GM21390 (cell line): Measurements from ENCODE around the gene SLC18A3.

Experiments used
- ATAC-seq: cut with Tn5 transposase; IDR thresholded peaks from one replicate; pipeline ENCODE4 v1.9.1; 2021; ENCODE audit not compliant: unreplicated experiment

Gene SLC18A3

GRCh38 chr10:49610114-49610457, at the start of gene SLC18A3:
Gene SLC18A3 (plus strand): TSS chr10:49610310. CDS start chr10:49610741, 431 bp downstream.
- ATAC-seq = no peak

GRCh38 chr10:49560526-49560925, 49.6 kb upstream of the SLC18A3 start:
- ATAC-seq = no peak

GRCh38 chr10:49562893-49563292, 47.2 kb upstream of the SLC18A3 start:
- ATAC-seq = no peak

GRCh38 chr10:49564461-49565009, 45.6 kb upstream of the SLC18A3 start:
- no peak for ATAC-seq

GRCh38 chr10:49567810-49568209, 42.3 kb upstream of the SLC18A3 start:
- ATAC-seq = peak; percentile 22

GRCh38 chr10:49568235-49568634, 41.9 kb upstream of the SLC18A3 start:
- peak; percentile 68 for ATAC-seq

GRCh38 chr10:49569031-49569631, 41.0 kb upstream of the SLC18A3 start:
- ATAC-seq = no peak

- no peak for ATAC-seq
Measured at GRCh38 chr10:49571388-49571787, 38.7 kb upstream of the SLC18A3 start.

GRCh38 chr10:49572594-49573114, 37.5 kb upstream of the SLC18A3 start:
- no peak for ATAC-seq

GRCh38 chr10:49575489-49576072, 34.5 kb upstream of the SLC18A3 start:
- ATAC-seq = no peak

GRCh38 chr10:49577182-49577925, 32.8 kb upstream of the SLC18A3 start:
- no peak for ATAC-seq

GRCh38 chr10:49578392-49578791, 31.7 kb upstream of the SLC18A3 start:
- ATAC-seq = no peak

- ATAC-seq = no peak
Measured at GRCh38 chr10:49579621-49580020, 30.5 kb upstream of the SLC18A3 start.

- no peak for ATAC-seq
Measured at GRCh38 chr10:49585387-49585786, 24.7 kb upstream of the SLC18A3 start.

- ATAC-seq = no peak
Measured at GRCh38 chr10:49587981-49588380, 22.1 kb upstream of the SLC18A3 start.

- peak; percentile 79 for ATAC-seq
Measured at GRCh38 chr10:49592726-49593563, 17.2 kb upstream of the SLC18A3 start.

- ATAC-seq = no peak
Measured at GRCh38 chr10:49593564-49593875, 16.6 kb upstream of the SLC18A3 start.

GRCh38 chr10:49593998-49594397, 16.1 kb upstream of the SLC18A3 start:
- ATAC-seq = no peak

GRCh38 chr10:49594594-49594993, 15.5 kb upstream of the SLC18A3 start:
- no peak for ATAC-seq

- no peak for ATAC-seq
Measured at GRCh38 chr10:49595003-49595712, 15.0 kb upstream of the SLC18A3 start.
